Activated naive CD8-positive, alpha-beta T cell treated with anti-CD3 and anti-CD28 coated beads, Interleukin-2, amount 50 U/mL, for 16 hours (primary cell): ENCODE data around the gene RRP1.
A peak's percentile ranks its signal among the peaks of the same experiment; 100 is the strongest.

ENCODE experiments used
- DNase-seq: peaks from one replicate; pipeline ENCODE4 v3.0.0-alpha.2; 2020; ENCODE audit warnings: low read depth, low spot score

The RRP1 gene, protein sequence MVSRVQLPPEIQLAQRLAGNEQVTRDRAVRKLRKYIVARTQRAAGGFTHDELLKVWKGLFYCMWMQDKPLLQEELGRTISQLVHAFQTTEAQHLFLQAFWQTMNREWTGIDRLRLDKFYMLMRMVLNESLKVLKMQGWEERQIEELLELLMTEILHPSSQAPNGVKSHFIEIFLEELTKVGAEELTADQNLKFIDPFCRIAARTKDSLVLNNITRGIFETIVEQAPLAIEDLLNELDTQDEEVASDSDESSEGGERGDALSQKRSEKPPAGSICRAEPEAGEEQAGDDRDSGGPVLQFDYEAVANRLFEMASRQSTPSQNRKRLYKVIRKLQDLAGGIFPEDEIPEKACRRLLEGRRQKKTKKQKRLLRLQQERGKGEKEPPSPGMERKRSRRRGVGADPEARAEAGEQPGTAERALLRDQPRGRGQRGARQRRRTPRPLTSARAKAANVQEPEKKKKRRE

GRCh38 chr21:43789276-43790009, at the start of gene RRP1:
Gene RRP1 (plus strand): TSS chr21:43789577. CDS start chr21:43789630, 53 bp downstream.
- peak; percentile 81 for DNase-seq

GRCh38 chr21:43739621-43740435, 49.5 kb upstream of the RRP1 start:
- DNase-seq = no peak

- DNase-seq = no peak
Observed at GRCh38 chr21:43740497-43741156, 48.8 kb upstream of the RRP1 start.

GRCh38 chr21:43741423-43742096, 47.8 kb upstream of the RRP1 start:
- no peak for DNase-seq

DNA sequence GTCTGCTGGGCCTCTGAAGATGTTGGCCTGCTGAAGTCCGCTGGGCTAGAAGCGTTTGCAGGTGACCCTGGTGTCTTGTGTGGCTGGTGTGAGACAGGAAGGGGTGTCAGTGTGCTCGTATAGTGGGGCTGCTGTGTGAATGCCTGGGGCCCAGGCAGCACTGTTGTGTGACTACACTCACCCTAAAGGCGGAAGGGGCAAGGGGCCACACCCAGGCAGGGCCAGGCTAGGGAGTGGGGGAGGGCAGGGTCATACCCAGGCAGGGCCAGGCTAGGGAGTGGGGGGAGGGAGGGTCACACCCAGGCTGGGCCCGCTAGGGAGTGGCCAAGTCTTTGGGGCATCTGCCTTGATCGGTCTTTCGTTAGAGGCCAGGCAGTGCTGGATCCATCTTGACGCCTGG, 45.4 kb upstream of the RRP1 start:
- no peak for DNase-seq

GRCh38 chr21:43744725-43745124, 44.7 kb upstream of the RRP1 start:
- no peak for DNase-seq

GRCh38 chr21:43745772-43746517, 43.4 kb upstream of the RRP1 start:
- DNase-seq = no peak

DNA sequence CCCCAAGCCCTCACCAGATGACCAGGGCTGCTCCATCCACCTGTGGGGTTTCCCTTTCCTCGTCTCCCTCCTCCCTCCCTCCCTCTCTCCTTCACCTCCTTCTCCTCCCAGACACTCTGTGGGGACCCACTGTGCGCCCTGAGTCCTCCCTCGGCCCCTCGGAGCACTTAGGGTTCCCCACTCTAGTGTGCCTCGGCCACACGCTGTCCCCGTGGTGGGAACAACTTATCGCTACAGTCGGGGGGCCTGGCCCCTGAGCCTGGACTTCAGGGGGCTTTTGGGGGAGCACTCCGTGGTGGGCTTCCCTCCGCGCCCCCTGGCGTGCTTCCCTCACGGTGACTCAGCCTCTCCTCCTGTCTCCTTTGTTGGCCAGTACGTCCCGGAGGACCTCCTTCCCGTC, 40.8 kb upstream of the RRP1 start:
- no peak for DNase-seq

- no peak for DNase-seq
Observed at GRCh38 chr21:43749651-43750262, 39.6 kb upstream of the RRP1 start.

GRCh38 chr21:43750339-43751033, 38.9 kb upstream of the RRP1 start:
- DNase-seq = no peak

- DNase-seq = no peak
Observed at GRCh38 chr21:43751955-43752591, 37.3 kb upstream of the RRP1 start.

DNA sequence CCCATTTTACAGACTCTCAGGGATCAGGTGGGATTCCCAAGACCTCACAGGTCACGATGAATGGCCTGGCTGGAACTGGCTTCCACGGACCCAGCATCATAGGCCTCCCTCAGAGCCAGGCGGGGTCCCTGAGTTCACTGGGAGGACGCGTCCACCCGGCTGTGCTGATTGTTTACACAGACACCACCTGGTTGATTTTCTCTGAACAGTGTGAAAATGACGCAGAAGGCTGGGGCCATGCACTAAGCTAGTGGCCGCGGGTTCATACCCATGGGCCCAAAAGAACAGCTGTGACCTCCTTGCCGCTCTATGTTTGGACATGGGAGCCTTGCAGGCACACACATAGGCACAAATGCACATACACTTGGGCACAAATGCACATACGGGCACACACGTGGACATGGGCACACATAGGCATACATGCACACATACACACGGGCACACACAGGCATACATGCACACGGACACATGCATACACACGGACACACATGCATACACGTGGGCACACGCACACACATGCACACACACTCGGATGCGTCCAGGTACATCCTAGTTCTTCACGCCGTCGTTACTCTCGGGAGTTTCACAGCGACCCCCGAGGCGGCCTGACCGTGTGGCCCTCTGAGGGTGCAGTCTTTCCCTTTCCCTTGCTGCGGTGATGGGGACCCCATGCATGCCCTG, 36.5 kb upstream of the RRP1 start:
- DNase-seq = no peak

- no peak for DNase-seq
Observed at GRCh38 chr21:43753439-43753799, 36.0 kb upstream of the RRP1 start.

DNA sequence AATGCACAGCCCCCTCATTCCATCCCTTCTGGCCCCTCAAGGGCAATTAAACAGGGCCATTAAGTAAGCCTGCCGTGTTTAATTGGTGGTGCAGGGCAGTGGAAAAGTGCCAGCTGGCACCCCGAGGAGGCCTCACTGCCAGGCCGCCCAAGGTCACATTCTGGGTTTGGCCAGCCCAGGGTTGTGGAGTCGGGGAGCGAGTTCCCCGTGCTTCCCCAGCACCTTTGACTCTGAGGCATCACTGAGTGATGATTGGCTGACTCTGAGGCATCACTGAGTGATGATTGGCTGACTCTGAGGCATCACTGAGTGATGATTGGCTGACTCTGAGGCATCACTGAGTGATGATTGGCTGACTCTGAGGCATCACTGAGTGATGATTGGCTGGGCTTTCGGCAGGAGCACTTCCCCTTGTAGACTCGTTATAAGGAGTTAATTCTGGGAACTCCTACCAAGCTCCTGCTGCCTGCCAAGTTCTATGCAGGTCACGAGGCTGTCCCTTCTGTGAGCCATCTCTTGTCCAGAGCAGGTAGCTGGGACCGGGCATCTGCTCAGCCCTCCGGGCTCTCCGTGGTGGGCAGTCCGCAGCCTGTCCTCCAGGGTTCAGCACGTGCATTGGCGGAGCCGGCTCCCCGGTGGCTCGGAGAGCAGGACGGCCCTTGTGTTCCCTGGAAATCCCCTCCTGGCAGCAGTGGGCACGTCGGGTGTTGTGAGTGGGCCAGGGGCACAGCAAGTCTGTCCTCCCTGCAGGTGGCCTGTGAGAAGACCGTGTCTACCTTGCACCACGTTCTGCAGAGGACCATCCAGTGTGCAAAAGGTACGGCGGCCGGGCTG, 34.2 kb upstream of the RRP1 start:
- DNase-seq = no peak

DNA sequence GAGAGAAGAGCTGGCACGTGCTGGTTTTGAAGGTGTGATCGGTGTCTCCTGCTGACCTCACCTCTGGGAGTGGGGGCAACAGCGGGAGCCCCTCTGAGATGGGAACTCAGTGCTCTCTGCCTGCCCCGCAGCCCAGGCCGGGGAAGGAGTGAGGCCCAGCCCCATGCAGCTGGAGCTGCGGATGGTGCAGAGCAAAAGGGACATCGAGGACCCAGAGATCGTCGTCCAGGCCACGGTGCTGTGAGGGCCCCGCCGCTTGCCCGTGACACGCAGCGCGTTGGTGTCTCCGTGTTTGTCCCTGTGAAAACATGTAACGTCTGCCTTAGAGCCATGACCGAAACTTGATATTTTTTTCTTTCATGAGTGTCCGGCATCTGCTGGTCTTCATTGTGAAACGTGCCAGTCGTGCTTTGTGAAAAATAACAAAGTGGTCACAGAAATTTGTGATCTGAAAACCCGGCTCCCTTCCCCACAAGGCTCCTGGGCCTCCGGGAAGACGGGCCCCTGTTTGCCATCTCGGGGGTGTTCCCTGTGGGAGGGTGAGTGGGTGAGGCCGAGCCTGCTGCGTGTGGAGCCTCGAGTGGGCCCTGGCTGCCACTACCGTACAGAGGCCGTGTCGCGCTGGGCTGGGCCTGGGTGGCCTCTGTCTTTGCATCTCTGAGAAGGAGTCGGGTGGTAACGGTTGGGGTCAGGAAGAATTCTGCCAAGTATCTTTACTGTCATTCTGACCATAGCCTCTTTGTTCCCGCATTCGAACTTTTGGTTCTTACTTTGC, 33.4 kb upstream of the RRP1 start:
- no peak for DNase-seq

DNA sequence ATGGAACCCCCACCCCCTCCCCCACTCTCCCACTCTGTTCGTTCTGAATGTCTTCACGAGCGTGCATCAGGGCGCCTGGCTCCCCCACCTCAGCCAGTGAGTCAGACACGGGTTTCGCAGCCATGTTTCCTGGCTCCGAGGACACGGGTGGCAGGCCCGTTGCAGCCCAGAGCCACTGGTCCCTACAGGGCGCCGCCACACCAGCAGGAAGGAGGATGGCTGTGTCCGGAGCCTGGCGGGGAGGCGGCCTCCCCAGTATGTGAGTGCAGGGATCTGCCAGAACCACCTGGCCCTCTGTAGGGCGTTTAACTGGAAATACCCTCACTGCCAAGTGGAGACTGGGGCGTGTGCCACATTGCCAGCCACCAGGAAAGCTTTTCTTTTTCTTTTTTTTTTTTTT, 31.8 kb upstream of the RRP1 start:
- DNase-seq = no peak
